Measurements from ENCODE around the gene GRIN3A.

The GRIN3A gene

DNA sequence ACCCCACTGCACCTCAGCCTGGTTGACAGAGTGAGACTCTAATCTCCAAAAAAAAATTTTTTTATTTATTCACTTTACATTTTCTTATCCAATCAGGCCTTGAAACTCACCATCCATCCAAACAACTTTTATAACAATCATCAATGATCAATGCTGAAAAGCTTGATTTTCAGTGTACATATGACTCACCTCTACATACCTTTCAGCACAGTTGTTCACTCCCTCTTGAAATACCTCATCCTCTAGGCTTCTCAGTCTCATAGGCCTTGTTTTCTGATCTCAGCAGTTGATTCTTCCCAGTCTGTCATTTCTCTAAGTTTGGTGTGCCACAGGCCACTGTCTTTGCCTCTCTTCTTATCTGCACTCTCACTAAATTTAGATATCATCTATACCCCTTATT lies 36.2 kb downstream of the GRIN3A start:
- DNase-seq: no peak

DNA sequence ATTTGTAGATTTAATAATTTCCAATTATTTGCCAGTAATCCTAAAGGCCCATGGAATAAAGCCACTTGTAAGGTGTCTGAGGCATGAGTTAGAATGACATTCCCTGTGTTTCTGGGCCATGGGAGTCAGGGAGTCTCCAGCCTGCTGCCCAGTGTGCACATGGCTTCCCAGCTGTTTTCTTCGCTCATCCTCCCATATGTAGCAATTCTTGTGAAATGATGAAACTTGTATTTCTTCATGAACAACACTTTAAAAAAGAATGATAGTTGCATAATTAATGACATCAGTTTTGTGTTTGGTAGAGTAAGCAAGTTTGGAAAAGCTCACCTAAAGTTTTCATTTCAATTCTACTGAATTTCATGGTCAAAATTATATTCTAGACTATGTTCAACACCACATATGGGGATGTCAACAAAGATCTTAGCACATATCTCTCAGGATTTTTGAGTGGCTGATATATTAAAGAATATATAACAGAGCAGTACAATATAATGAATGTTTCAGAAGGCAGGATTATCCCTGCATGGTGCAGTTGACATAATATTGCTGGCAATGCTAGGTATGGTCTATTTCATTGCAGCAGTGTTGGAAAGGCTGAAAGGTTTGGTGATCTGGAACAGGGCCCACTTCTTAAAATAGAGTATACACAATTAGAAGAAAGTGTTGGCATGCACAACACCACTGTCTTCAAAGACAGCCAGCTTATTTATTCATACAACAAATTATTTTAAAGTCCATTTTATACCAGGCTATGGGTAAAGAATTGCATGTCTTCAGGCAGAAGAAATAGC lies 44.7 kb downstream of the GRIN3A start:
- DNase-seq: no peak

DNA sequence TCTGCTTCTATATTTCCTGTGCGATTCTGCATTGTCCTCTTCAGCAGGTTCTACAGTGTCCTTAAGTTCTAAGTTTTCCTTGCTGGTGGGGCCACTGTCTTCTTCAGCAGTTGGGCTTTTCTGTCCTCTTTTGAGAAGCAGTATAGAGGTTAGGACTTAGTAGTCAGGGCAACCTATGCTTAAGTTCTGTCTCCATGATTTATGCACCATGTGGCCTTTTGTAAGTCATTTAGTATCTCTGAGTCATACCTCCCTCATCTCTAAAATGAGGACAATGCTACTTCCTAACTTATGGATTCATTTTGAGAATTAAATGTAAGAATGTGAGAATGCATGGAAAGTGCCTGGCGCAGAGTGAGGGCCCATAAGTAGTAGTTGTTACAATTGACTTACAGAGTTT lies 46.8 kb downstream of the GRIN3A start:
- DNase-seq: no peak

DNA sequence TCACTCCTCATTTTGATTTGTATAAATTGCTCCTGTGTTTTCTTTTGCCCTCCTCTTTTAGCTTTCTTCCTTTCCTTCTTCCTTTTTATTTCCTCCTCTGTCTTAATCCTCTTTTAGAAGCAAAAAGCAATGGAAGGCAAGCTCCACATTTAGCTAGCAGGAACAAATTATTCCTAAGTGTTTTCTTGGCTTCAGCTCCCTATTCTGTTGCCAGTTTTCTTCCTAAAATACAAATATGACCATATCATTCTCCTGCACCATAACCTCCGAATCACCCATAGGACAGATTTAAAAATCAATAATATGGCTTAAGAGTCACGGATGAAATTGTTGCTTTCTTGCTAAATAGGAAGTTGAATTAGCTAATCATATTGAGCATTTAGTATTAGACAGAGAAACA lies 49.4 kb downstream of the GRIN3A start:
- DNase-seq: no peak

DNA sequence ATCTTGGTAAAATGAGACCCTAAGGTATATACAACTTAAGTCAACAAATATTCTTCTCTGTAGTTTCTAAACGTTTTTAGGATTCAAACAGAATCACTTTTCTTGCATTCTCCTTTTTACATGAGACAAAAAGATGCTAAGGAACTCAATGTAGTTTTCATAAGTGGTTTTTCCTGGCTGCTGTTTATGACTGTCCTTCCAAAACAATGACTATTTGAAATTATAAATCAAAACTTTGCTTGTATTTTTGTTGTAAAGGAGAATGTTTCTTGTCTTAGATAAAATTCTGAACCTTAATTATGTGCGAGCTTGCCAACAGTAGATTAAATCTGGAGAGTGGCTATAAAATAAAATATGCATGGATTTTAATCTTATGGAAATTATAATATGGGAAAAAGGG lies 53.8 kb downstream of the GRIN3A start:
- DNase-seq: no peak

DNA sequence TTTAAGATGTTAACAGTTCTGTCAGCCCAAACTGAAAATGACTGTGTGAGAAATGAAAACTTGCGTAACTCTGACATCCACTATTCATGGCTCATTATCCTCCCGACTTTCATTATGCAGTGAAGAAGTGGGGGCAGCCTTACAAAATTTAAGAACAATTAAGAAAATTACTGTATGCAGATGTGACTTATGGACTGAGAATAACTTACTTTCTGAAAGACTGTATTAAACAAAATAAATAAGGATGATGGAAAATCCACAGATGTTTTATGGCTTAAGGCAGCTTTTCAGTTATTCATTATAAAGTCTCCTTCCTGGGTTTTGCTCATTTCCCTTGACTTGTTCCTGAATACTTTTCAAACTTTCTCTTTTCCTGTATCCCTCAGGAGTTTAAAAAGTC lies 55.2 kb downstream of the GRIN3A start:
- no peak for DNase-seq

DNA sequence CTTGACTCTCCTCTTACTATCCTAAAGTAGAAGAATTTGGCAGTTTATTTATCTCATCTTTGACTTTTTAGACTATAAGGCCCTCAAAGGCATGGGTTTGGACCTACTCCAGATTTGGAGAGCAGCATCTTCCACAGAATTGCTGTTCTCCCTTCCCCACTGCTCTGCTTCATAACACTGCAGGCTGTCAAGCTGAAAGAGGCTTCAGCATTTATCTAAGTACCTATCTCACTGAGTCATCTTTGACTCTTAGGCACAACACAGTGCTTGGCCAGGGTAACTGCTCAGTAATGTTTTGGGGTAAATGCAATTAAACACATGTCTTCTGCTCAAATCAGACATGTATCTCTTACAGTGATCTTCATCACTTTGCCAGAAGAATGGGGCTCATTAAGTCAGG lies 60.6 kb downstream of the GRIN3A start:
- no peak for DNase-seq

DNA sequence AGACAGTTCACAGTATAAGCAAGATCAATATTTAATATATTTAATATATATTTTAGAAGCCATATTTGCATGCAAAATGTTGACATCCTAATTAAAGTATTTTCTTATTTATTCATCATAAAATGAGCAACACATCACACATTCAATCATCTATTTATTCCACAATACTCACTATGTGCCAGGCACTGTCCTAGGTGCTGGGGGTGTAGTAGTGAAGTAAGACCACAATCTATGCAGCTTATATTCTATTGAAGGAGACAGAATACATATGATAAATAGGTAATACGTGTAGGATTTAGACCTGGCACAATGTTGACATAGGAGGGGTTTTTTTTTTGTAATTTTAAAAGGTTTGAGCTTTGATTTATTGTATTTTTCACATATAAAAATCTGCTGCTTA lies 63.1 kb downstream of the GRIN3A start:
- DNase-seq: no peak

DNA sequence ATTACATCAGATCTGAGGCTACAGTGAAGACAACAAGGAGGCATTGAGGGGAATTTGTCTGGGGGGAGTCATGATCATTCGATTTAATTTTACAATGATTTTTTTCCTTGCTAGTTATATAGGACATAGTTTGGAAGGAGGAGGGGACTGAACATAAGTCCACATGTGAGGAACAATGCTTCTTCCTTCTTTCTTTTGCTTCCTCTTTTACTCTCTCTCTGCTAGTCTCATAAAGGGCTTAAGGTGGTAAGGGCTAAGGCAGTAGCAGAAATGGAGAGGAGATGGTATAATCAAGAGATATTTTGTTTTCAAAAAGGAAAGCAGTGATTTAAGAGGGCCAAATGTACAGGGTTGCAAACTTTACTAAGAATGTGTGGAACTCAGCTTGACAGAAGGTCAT lies 64.3 kb downstream of the GRIN3A start:
- DNase-seq: no peak

DNA sequence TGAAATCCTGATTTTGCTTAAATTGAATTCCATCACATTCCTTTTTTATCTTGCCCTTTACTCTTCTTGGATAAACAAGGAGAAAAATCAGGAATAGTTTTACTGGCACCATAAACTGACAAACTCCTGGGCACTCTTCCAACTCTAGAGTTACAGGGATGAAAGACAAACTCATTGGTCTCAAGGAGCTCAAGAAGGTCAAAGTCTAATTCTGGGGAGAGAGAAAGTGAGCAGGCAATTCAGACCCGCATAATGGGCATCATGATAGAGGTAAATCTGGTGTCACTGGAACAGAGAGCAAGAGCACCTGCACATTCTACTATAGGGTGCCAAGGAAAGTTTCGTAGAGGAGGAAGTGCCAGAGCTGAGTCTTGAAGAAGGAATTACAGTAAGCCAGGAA lies 64.8 kb downstream of the GRIN3A start:
- DNase-seq: no peak

DNA sequence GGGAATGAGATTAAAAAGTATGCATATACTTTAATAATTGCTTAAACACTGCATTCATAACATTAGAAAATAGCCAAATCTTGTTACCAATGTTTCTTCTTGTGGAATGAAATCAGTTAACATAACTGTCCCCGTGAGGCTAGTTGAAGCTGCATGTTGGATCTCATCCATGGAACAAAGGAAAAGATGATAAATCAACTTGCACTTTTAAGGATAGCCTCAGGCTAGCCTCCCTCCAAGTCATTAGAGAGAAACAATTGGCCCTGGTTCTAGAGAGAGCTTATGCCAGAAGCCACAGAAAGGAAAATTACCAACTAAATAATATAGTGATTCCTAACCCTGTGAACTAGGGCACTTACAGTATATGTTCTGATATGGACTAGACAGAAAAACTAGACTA lies 66.9 kb downstream of the GRIN3A start:
- DNase-seq: no peak

DNA sequence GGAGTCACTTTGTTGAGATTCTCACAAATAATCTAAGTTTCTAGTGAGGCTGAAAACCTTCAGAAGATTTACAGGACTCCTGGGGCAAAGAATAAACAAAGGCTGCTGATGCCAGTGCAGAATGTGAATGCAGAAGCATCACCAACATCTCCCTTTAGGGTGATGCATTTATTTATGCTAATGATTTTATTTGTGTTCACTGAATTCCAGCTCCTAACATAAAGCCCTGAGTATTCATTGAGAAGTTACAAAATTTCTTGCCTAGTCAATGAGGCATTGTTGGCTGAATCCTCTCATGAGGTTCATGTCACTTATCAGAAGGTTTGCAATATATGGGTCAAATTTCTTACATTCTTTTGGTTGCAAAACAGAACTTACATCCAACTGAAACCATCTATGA lies 70.0 kb downstream of the GRIN3A start:
- no peak for DNase-seq

DNA sequence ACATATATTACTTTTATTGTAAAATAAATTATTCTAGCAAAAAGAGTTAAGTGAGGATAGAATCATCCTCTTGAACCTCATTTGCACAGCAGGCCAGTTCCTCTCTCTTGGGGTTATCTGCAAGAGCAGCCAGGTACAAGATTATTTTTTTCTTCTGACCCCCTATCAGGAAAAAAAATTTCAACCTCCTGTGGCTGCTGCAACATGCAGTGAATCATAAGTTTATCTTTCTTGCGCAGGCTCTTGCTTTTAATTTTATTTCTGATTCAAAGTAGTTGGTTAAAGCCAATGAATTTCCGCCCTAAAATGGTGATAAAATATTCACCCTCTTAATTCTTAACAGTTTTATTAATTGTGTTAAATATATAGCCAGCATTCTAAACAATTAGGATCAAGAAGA lies 74.0 kb downstream of the GRIN3A start:
- DNase-seq: no peak

DNA sequence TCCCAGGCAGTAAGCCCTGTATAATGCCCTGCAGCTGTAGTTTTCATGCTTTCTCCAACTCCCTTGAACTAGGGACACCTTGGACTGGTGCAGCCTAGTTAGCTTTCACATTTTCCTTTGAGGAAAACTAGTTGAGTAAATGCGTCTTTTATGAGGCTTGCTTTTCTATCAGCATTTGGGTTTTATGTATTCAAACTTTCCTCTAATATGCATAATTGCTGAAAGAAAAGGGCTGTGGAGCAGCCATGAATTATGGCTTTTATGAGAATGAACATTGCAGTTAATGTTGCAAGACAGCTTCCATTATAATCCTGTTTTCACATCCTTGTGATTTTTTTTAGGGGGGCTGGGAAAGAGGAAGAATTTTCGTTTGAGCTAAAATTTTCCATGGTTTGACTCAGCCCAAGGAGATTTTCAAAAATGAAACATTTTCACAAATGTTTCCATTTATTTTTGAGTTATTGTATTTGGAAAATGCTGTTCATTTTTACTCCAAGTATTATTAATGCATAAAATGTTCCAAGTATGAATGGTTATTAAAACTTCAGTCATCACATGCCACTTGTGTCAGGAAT lies 85.8 kb downstream of the GRIN3A start:
- no peak for DNase-seq

DNA sequence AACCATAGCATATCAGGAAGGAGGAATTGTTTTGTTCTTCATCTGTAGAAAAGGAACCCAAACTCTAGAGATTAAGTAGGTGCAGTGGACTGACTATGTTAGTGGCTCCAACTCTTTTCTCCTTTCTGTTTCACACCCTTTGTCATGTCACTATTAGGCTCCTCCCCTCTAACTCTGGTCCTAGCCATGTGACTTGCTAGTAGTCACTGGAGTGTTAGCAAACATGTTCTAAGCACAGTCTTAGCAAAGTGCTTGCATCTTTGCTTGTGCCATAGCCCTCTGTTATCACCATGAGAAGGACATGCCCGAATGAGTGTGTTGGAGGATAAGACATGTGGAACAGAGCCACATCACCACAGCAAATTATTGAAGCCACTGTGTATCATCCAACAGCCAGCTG lies 88.3 kb downstream of the GRIN3A start:
- no peak for DNase-seq

DNA sequence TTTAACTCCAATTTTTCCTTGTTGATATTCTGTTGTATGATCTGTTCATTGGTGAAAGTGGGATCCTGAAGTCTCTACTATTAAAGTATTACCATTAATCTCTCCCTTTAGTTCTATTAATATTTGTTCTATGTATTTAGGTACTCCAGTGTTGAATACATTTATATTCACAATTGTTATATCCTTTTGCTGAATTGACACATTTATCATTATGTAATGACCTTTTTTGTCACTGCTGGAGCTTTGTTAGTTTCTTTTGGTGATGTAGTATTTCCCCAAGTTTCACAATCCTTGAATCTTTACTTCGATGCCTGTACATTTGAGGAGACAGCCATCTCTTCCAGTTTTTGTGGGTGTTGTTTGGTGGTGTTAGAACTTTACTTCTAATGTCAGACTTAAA lies 90.0 kb downstream of the GRIN3A start:
- no peak for DNase-seq

DNA sequence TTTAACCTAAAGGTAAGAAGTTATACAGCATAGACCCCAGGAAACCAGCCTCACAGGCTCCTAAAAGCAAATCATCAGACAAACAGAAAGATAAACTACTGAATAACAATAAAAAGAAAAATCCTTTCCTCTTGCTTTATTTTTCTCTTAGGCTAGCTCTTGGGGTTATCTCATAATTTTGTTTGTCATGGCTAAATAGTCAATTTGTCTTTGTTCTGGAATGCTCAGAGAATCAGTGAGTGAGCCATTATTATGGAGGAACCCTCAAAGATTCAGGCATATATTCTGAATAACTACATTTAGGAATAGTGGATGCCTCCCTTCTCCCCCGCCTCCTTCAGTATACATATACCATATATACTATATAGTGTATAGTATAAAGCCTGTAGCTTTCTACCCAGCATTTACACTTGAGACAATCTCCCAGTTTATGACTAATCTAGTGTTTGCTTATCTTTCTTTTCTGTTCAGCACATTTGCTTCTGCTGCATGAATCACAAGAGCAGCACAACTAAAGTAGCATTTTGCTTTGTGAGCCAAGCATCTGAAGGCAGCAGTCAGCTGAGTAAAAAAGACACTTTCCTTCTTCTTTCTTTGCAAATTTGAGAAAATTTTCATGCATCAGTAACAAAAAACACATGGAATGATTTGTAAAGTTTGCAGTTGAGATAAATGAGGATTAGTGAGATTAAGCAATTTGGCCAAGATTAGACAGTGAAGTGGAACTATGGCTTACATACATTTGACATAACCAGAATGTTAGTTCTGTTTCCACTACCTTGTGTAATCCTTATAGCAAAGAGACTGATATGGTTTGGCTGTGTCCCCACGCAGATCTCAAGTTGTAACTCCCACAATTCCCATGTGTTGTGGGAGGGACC lies 98.4 kb downstream of the GRIN3A start:
- no peak for DNase-seq

DNA sequence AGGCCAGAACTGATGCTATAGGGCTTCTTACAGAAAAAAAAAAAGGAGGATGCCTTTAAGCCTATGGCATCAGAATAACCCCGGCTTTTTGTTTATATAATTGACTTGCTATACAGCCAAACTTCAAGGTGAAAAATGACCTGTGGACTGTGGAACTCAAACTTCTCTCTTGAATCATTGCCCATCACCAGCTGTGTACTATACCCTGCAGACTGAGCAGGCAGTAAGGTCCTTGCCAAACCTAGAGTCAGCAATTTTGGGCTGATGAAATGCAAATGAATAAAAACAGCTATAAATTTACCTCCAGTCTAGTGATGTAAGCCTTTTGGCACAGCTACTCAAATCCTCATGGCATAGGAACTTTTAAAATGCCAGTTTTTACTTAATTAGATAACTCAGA lies 99.1 kb downstream of the GRIN3A start:
- DNase-seq: no peak

DNA sequence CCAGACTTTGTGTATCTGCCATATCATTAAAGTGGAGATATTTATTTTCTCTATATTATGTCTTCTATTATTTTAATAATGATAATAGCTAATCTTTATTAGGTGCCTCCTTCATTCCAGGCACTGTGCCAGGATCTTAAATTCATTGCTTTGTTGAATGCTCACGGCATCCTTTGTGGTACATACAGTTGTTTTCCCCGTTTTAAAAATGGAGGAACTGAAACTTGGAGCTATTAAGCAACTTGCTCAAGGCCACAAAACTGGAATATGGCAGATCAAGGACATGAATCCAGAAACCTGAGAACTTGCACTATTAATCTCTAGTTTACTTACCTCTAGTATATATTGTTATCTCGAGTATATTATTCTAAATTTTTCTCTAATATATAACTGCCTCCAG lies 102.2 kb downstream of the GRIN3A start:
- no peak for DNase-seq

DNA sequence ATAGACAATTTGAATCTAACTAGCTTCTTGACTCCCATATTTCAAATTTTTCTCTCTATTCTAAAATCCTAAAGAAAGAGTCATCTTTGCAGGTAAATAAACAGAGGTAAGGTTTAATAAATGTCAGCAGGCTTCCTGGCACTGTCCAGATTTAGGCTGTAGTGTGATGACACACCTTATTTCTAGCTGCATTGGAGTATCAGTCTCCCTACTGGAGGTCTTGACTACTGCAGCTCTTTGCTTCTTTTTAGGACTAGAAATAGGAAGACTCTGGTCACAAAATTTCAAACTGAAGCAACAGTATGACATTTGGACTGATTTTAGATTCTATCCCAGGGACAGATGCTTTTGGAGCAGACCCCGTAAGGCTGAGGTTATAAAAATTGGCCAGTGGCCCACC lies 103.0 kb downstream of the GRIN3A start:
- no peak for DNase-seq

DNA sequence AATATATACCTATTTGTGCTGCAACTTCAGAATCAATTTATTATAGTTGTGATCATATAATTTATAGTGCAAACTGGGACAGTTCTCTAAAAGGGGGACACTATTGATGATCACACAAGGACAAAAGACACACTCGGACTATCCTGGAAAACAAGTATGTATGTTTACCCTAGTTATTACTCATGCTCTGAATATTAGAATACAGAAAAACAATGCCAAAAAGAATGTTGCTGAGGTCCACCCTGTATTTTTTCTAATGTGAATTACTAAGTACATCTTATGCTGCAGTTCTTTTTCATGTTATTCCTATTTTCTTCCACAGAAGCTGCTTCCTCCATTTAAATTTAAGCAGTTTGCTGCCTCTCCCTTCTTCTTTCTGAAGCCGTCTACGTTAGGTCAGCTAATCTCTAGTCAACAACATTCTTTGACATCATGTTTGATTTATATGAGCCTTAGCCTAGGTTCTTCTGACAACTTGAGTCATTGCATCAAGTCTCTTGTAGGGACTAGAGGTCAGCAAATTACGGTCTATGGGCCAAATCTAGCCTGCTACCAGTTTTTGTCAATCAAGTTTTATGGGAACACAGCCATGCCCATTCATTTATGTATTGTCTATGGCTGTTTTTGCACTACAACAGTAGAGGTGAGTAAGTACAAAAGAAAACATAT lies 103.6 kb downstream of the GRIN3A start:
- DNase-seq: no peak

DNA sequence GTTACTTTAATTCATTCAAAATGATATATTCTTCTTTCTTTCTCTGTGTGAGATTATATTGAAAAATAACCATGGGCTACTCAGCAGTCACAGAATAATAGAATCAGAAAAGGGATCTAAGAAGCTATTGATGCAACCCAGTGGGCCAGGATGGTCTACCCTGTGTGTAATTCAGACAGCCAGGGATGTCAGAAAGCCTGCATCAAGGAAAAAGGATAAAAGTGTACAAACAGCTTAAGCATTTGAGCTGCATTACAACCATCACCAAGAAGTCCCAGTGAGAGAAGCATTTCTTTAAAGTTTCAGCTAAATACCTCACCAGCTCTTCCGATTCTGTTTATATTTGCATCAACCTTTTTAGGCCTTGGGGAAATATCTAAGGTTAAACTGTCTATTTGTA lies 105.8 kb downstream of the GRIN3A start:
- no peak for DNase-seq

DNA sequence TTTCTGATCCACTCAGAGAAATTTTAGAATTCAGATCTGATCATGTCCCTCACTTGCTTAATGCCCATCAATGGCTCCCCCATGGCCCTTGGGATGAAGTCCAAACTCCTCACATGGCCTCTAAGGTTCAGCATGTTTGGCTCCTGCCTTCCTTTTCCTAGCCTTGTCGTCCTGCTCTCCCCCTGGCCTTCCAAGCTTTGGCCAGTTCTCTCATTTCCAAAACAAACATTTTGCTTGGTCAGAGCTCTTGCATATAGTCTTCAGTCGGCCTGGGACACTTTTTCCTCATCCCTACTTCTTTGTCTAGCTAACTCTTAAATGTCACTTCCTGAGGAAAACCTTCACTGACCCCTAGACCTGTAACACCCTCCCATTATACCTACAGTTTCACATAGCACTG lies 106.6 kb downstream of the GRIN3A start:
- DNase-seq: no peak

DNA sequence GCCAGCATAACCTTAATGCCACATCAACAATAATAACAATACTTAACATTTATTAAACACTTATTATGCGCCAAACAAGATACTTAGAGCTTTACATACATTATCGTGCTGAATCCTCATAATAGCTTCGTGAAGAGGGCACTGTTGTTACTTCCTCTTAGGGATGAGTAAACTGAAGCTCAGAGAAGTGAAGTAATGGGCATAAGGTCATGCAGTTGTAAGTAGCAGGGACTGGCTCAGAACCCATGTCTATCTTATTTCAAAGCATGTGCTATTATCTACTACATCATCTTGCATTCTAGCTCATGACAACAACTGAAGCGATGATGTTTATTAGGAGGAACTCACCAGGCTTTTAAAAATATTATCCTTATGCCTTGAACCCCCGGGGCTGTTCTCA lies 108.8 kb downstream of the GRIN3A start:
- DNase-seq: no peak
